WTC11 (cell line): ENCODE measurements around the gene UEVLD.

ENCODE experiments used
- ATF1 ChIP-seq: sonication (generic); formaldehyde crosslinking; IDR thresholded peaks from 2 replicates; pipeline ENCODE4 v1.8.1; 2023; ENCODE audit warnings: mild to moderate bottlenecking, moderate library complexity, missing genetic modification reagents
- CBFB ChIP-seq: sonication (generic); formaldehyde crosslinking; IDR thresholded peaks from 2 replicates; pipeline ENCODE4 v1.8.1; 2022; ENCODE audit warnings: mild to moderate bottlenecking, low read depth, missing genetic modification reagents
- CTCF ChIP-seq: fragments of 200-600 bp; IDR thresholded peaks from 2 replicates; pipeline ENCODE4 v1.8.0; 2022; ENCODE audit warnings: antibody characterized with exemption
- ESRRA ChIP-seq: sonication (generic); formaldehyde crosslinking; IDR thresholded peaks from 2 replicates; pipeline ENCODE4 v1.8.1; 2022; ENCODE audit warnings: mild to moderate bottlenecking, missing genetic modification reagents, borderline replicate concordance
- HMGXB4 ChIP-seq: sonication (generic); formaldehyde crosslinking; IDR thresholded peaks from 2 replicates; pipeline ENCODE4 v1.8.1; 2023; ENCODE audit warnings: mild to moderate bottlenecking, moderate library complexity, missing genetic modification reagents
- IRF2 ChIP-seq: sonication (generic); formaldehyde crosslinking; IDR thresholded peaks from 2 replicates; pipeline ENCODE4 v1.8.0; 2022; ENCODE audit warnings: low read depth, missing genetic modification reagents, borderline replicate concordance
- MYBL2 ChIP-seq: sonication (generic); formaldehyde crosslinking; IDR thresholded peaks from 2 replicates; pipeline ENCODE4 v1.8.1; 2023; ENCODE audit warnings: mild to moderate bottlenecking, moderate library complexity, missing genetic modification reagents
- SMAD3 ChIP-seq: sonication (generic); formaldehyde crosslinking; IDR thresholded peaks from 2 replicates; pipeline ENCODE4 v1.8.0; 2022; ENCODE audit warnings: missing genetic modification reagents, mild to moderate bottlenecking, borderline replicate concordance
- SP1 ChIP-seq: sonication (generic); formaldehyde crosslinking; conservative IDR thresholded peaks from 2 replicates; pipeline ENCODE4 v1.8.1; 2022; ENCODE audit warnings: missing genetic modification reagents
- USF1 ChIP-seq: sonication (generic); formaldehyde crosslinking; IDR thresholded peaks from 2 replicates; pipeline ENCODE4 v1.8.0; 2022; ENCODE audit warnings: mild to moderate bottlenecking, missing genetic modification reagents

GRCh38 chr11:18611196-18611595 is 22.7 kb upstream of the UEVLD start:
- TF ChIP-seq ESRRA (CRISPR knock-in tag) (no peak), IRF2 (CRISPR knock-in tag) (no peak), SP1 (CRISPR knock-in tag) (no peak), HMGXB4 (CRISPR knock-in tag) (no peak), ATF1 (no peak), CBFB (CRISPR knock-in tag) (no peak), MYBL2 (CRISPR knock-in tag) (no peak), CTCF (no peak), SMAD3 (no peak), USF1 (no peak)
